Transverse colon (tissue), 4 donors: ENCODE data around the gene NUPR1.

Experiments
- CTCF ChIP-seq, 5 experiments: fragments of 200-600 bp in 3 of 5; fragments of 450-650 bp in 2 of 5; sonication (generic) in 3 of 5; IDR thresholded peaks; 1 replicate in 2 of 5; 2 replicates in 3 of 5; pipeline ENCODE4 v1.5.1; 2016 to 2017; ENCODE audit warnings: antibody characterized with exemption in 5 of 5, inconsistent platforms in 3 of 5, mild to moderate bottlenecking in 2 of 5, moderate library complexity in 1 of 5
- EP300 ChIP-seq: sonication (generic); formaldehyde crosslinking; IDR thresholded peaks from one replicate; pipeline ENCODE4 v1.6.1; 2017; ENCODE audit warnings: antibody characterized with exemption, low read depth
- POLR2A ChIP-seq: fragments of 450-650 bp; IDR thresholded peaks from one replicate; pipeline ENCODE4 v1.6.1; 2016; ENCODE audit warnings: antibody characterized with exemption, mild to moderate bottlenecking, moderate library complexity
- POLR2AphosphoS5 ChIP-seq, 3 donors: sonication (generic); formaldehyde crosslinking; IDR thresholded peaks; one replicate each; pipeline ENCODE4 v1.6.1; 2016; ENCODE audit warnings: antibody characterized with exemption in 3 of 3

GRCh38 chr16:28502290-28502689, 36.5 kb downstream of the NUPR1 start:
- no peak for TF ChIP-seq CTCF (IDR thresholded peaks at IDR 0.05)
- TF ChIP-seq EP300, result no peak
- TF ChIP-seq POLR2A, result no peak
- no peak for TF ChIP-seq POLR2AphosphoS5 (IDR thresholded peaks at IDR 0.05)
